Measurements from ENCODE around the gene ALOX15. TPM values are rescaled to one million over a fixed set of nuclear protein-coding genes. Genes with fewer than 3 reads are reported as not detected.
"Not testable (repeated sequence)": the region's sequence is repeated elsewhere in the genome, so short reads cannot be mapped to it uniquely, and the experiment has no call there.

Gene ALOX15
- total RNA-seq, 3 donors from 2014 or later, result 0.10 to 1.7 (median 0.23) TPM

GRCh38 chr17:4592240-4593005, 49.1 kb downstream of the ALOX15 start:
- Histone ChIP-seq H3K4me1 (ENCODE audit: low read depth) (no peaks in the 10 kb centered on the region), H3K9me3 (no peaks in the 10 kb centered on the region), H3K4me3 (no peak overlapping the region), H3K36me3 (ENCODE audit: low read depth) (no peaks in the 10 kb centered on the region)
- TF ChIP-seq CTCF (IDR thresholded peaks at IDR 0.05), result no peak
- no peak for ATAC-seq
- DNase-seq, result no peak
- intact Hi-C loops (cut with DNase I, micrococcal nuclease), result no loop called here

DNA sequence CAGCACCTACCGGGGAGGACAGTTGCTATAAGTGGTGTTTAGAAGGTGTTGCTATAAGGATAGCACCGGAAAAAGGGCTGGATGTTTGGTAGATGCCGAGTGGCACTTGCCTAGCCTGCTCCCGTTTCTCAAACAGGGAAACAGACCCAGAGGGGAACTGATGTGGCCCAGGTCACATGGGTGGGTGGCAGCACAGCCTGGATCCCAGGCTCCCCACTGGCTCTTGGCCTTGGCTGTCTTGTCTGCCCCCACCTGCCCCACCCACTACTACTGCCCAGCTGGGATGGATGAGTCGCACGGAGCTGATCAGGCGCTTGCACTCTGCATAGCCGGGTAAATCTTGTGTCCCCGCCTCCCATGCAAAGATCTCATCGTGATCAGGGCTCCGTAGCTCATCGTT, 49.9 kb downstream of the ALOX15 start:
- ATAC-seq (no peak), DNase-seq (no peak)
- intact Hi-C loops (cut with DNase I, micrococcal nuclease), result no loop called here

DNA sequence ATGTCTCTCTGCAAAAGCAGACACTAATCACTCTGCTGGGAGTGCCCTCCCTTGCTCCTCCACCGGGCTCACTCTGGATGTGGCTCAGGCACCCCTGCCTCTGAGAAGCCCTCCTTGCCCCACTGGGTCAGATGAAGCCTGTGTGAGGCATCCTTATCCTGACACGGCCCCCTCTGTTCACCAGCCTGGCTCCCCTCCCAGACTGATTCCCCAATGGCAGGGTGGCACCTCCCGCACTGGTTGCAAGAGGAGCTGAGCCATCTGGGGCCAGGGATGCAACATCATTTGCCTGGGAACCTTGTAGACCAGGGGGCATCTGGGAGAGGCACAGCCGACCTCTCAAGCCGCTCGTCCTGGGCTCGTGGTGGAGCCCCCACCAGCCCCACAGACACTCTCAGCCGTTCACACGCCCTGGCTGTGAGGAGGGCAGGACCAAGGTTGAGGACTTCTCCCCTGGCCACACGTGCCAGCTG, 50.5 kb downstream of the ALOX15 start:
- H3K4me3 ChIP-seq, result no peak overlapping the region
- no peak for TF ChIP-seq CTCF (IDR thresholded peaks at IDR 0.05)
- H3K4me1 ChIP-seq (ENCODE audit: low read depth), result no peaks in the 10 kb centered on the region
- DNase-seq, result no peak
- H3K36me3 ChIP-seq (ENCODE audit: low read depth), result no peaks in the 10 kb centered on the region
- intact Hi-C loops (cut with DNase I, micrococcal nuclease), result no loop called here
- no peak for ATAC-seq
- no peaks in the 10 kb centered on the region for H3K9me3 ChIP-seq

More for the DNA sequence above, 49.9 kb downstream of the ALOX15 start:
- no peak overlapping the region for H3K4me3 ChIP-seq
- no peaks in the 10 kb centered on the region for H3K4me1 ChIP-seq (ENCODE audit: low read depth)
- H3K9me3 ChIP-seq, result no peaks in the 10 kb centered on the region
- H3K36me3 ChIP-seq (ENCODE audit: low read depth), result no peaks in the 10 kb centered on the region
- no peak for TF ChIP-seq CTCF (IDR thresholded peaks at IDR 0.05)

DNA sequence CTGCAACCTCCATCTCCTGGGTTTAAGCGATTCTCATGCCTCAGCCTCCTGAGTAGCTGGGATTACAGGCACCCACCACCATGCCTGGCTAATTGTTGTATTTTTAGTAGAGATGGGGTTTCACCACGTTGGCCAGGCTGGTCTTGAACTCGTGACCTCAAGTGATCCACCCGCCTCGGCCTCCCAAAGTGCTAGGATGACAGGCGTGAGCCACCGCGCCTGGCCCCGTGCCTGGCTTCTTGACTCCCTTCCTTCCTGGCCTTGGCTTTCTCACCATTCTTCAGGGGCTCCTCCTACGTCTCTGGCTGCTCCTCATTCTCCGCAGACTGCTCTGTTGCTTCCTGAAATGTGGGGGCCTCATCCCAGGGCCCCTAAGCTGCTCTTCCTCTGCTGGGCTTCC, 51.4 kb downstream of the ALOX15 start:
- ATAC-seq; H3K4me3 ChIP-seq; H3K36me3 ChIP-seq (ENCODE audit: low read depth); H3K9me3 ChIP-seq; DNase-seq; intact Hi-C loops (cut with DNase I, micrococcal nuclease); H3K4me1 ChIP-seq (ENCODE audit: low read depth): not testable (repeated sequence)

GRCh38 chr17:4588898-4589625, 52.4 kb downstream of the ALOX15 start:
- Histone ChIP-seq H3K4me1 (ENCODE audit: low read depth) (peaks cover 8% of the 10 kb centered on the region), H3K36me3 (ENCODE audit: low read depth) (no peaks in the 10 kb centered on the region), H3K9me3 (no peaks in the 10 kb centered on the region), H3K4me3 (no peak overlapping the region)
- DNase-seq, result no peak
- intact Hi-C loops (cut with DNase I, micrococcal nuclease), result no loop called here
- no peak for TF ChIP-seq CTCF (IDR thresholded peaks at IDR 0.05)
- ATAC-seq, result no peak

DNA sequence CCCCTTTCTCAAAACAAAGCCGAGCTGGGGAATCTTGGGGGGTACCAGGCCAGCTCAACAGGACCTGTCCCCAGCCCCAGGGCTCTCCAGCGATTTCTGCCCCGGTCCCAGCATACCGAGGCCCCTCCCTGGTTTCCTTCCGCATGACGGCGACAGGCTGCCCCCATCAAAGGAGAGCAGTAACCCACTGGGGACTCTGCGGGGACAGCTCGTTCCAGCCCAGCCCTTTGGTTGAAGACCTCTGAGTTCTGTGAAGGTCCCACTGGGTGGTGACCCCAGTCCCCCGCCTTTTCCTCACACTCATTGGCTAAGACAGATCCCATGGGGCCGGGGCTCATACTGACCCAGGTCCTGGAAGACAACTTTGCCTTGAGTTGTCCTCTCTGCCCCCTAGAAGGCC, 53.1 kb downstream of the ALOX15 start:
- no peak for ATAC-seq
- intact Hi-C loops (cut with DNase I, micrococcal nuclease), result no loop called here

More for the DNA sequence above, 53.1 kb downstream of the ALOX15 start:
- no peak for DNase-seq
- Histone ChIP-seq H3K4me3 (no peak overlapping the region), H3K4me1 (ENCODE audit: low read depth) (peaks cover 10% of the 10 kb centered on the region), H3K36me3 (ENCODE audit: low read depth) (no peaks in the 10 kb centered on the region), H3K9me3 (no peaks in the 10 kb centered on the region)
- no peak for TF ChIP-seq CTCF (IDR thresholded peaks at IDR 0.05)

All from mucosa of descending colon (tissue), 3 donors.